HG03575 (cell line): ENCODE results near the gene EN2.

Source experiments
- ATAC-seq: cut with Tn5 transposase; IDR thresholded peaks from one replicate; pipeline ENCODE4 v1.9.1; 2021; ENCODE audit not compliant: unreplicated experiment, insufficient number of reproducible peaks, low FRiP score; ENCODE audit errors: extremely low read depth

The EN2 gene

DNA sequence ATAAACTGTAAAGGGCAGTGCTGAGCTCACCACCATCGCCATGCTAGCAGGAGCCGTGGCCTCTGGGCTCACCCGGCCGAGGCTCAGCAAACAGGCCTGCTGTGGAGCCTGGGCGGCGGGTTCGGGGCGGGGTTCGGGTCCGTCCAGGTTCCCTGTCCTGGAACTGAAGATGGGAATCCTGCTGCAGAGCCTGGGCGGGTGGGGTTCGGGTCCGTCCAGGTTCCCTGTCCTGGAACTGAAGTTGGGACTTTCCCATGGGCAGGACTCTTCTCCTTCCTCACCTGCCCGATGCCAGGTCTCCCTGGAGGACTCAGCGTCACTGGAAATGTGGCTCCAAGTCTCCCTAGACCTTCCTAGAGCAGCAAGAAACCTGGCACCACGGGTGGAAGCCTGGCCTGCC is 36.6 kb downstream of the EN2 start:
- no peak for ATAC-seq

DNA sequence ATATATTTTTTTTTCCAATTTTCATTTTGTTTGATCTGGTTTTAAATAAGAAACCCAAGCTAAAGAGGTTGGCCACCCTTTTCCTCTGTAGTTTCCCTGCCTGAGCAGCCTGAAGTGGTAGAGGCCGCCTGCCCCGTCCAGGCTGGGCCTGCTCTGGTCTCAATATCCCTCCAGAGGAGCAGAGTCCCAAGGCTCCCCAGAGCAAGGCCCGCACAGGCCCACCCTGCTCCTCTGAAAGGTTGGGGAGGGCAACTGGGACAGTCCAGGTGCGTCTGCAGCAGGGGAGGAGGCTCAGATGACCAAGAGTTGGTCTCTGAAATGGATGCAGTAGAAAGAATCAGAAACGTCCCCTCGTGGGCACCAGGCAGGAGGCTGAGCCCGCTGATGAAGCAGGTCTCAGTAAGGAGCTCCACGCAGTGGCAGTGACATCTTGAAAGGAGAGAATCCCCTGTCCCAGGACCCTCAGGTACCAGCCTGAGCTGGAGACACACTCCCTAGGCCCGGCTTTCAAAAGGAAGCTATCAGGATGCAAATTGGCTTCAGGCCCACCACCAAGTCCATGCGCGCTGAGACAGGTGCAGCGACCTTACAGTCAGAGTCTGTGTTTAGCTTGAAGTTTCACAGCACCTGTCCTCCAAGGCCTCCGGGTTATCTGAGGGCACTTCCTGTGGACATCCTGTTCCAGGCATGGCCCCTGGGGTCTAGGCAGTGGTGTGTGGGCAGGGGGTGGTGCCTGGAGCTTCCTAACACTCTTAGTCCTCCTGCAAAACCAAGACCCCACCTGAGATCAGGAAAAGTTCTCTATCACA is 37.7 kb downstream of the EN2 start:
- no peak for ATAC-seq

DNA sequence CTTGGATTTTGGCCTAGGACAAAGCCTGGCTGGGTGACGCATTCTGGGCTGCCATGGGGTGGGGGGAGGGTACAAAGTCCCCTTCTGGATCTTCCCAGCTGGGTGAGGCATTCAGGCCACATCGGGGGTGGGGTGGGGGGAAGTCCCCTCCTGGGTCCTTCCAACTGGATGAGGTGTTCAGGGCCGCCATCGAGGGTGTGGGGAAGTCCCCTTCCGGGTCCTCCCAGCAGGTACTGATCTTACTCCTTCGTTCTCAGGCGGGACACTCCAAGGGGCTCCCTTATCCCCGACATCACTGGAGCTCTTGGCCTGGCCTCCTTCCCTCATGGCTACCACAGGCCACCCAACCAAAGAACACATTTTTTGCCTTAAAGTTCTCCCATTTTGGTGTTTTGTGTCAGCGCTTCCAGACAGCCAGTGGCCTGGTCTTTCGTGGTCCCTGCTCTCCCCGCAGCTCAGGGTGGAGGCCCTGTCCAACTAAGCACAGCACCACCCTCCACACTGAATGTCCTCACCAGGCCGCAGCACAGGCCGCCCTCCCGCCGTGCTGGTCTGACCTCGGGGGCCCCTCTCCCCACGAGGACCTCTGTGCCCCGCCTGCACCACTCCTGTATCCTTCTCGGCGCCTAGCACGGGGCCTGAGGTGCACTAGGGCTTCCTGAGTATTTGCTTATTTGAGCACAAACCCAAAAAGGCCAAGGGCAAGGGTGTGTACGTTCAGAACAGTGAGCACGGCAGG is 38.5 kb downstream of the EN2 start:
- no peak for ATAC-seq

DNA sequence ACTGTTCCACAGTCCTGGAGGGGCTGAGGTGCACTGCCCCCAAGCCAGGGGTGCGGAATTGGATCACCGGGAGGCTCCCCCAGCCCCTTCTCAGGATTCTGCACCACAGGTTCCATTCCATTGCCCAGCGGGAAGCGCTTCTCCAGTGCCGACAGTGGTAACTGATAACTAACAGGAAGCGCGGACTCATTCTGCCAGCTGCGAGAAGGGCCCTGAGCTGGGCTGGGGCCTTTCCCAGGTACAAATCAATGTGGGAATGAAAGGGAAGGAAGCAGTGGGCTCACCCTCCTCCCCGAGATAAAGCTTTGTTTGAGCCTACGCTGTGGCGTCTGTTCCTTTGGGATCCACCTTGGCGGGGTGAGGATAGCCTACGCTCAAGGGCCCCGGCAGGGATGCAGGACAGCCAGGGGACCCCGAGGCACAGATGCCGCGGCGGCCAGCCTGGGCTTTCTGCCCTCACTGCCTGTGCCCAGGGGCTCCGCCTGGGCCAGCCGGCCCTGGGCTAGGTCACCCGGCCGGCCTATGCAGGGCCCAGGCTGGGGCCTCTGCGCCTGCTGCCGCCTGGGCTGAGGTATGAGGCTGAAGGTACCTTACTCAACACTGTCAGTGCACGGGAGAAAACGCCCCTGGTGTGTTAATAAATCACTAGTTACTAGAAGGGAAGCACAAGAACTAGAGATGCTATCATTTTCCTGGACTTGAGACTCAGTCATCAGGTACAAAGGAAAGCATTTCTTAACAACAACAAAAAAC is 39.4 kb downstream of the EN2 start:
- ATAC-seq = no peak

DNA sequence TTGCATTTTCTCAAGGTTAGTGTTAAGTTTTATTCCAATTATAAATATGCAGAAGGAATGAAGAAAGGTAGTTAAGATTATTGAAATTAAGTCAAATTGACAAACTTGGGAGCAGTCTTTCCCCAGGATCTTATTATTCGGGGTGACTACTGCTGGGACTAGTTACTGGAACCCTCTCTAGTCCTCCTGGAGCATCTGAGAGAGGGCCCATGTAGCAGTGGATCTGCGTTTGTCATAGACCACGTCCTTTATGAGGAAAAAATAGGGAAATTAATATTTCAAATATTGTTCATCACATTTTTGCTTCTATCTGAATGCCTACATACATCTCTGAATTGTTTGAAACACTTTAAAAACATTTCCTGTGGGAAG is 47.5 kb downstream of the EN2 start:
- ATAC-seq = no peak

DNA sequence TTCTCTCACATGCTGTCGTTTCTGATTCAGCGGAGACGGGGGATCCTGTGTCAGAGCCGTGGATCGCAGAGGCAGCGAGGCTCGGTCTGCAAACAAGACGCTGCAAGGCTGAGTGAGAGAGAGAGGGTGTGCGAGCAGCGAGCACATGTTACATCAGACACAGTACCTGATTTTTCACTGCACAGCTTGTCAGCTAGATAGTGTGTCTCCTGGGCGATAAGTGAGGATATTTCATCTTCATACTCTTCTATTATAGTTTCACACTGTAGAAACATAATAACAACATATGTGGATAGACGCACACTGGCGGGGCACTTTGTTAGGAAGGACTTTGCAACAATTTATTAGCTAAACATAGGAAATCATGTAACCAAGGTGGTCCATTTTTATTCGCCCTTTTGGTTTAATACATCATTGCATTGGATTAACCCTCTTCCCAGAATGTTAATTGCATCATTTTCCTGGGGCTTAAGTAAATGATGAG is 49.0 kb downstream of the EN2 start:
- ATAC-seq = no peak

DNA sequence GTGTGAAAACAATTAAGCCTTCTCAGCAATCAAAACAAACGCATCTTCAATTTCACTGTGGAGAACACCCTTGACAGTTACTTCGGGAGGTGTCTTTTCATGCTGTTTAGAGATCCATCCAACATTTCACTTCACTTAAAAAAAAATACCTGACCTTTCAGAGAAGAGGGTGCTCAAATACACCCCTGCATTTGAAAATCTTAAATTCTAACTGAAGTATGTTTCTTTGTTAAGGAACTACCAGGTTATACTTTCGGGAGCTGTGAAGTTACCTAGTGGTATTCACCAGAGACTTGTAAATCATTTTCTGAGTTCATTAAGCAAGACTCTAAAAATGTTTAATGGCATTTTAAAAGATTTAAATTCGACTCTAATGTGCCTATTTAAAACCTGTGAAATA is 49.6 kb downstream of the EN2 start:
- no peak for ATAC-seq

DNA sequence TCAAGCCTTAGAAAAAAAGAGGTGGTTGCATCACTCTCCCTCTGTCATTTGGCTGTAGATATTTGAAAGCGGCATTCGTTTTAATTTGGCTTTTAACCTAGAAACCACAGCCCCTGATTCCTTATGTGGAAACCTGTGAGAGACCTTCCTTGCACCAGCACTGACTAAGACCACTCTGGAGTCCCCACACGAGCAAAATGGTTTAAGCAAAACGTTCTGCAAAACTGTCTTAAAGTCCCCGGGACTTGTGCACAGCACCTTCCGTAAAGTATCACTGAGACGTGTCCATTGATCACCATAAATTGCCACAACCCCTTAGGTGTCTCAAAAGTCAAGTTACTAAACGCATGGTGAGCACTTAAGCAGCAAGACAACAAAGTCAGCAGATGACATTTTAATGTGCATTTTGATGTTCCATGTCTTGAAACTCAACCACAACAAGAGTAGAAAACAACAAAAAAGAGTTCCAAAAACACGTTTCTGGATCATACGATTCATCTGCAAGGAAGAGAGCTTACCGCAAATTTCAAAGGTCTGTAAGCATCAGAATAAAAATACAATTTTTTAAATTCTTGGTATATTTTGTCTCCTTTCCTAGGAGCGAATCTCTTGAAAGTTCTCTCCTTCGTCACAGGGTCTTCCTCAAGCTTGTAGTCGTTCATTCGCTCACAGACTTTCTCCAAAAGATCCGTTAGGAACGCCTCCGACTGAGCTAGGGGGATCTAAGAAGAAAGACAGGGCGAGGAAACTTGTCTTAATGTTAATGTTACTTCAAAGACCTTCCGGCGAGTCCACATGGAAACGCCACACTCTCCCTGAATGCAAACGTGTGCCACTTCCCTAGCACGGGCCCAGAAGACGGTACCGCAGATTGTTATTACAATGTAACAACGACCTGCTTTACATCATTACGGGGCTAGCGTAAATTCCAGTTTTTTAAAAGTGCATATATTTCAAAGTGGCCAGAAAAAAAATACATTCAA is 50.7 kb downstream of the EN2 start:
- ATAC-seq = no peak

DNA sequence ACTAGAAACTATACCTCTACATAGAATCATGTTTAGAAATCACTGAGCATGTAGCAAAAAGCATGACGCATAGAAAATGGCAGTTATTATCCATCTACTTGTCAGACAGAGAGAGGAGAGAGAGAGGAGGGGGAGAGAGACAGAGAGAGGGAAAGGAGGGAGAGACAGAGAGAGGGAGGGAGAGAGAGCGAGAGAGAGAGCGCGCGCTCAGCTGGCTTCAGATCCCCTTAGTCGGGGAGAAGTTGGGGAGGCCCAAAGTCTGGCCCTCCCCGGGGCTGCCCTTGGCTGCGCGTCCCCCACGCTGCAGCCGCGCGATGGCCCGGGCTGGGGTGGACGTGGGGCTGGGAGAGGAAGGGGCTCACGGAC is 51.4 kb downstream of the EN2 start:
- ATAC-seq = no peak

DNA sequence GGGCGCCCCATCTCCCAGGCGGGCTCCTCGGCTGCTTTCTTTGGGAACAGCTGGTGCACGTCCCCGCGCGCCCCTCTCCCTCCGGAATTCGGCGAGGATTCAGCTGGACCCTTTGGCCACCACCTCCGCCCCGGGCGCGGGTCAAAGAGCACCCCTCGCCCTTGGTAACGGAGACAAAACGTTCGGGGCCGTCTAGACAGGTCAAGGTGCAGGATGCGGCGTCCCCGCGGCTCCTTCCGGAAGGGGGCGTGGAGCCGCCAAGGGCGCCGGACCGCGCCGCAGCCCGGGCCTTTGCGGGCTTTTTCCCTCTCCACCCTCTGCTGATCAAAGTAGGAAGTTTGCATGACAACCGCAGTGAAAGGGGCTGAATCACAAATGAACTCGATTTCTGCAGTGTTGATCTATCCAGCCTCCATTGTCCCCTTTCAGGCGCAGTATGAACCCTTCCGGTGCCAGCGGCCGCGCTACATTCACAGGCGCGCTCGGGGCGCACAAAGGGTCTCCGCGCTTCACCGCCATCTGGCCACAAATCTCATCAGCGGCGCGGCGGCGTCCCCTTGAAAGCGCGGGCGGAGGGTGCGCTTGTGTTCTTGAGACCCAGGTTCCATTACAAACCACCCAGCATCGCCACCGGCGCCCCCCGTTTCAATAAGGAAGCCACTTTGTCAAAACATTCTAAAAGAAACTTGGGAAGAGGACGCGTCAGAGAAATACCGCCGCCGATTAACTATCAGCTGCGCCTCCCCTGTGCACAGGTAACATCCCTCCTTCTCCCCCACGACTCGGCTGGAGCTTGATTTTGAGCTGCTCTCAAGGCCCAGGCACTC is 52.0 kb downstream of the EN2 start:
- no peak for ATAC-seq

DNA sequence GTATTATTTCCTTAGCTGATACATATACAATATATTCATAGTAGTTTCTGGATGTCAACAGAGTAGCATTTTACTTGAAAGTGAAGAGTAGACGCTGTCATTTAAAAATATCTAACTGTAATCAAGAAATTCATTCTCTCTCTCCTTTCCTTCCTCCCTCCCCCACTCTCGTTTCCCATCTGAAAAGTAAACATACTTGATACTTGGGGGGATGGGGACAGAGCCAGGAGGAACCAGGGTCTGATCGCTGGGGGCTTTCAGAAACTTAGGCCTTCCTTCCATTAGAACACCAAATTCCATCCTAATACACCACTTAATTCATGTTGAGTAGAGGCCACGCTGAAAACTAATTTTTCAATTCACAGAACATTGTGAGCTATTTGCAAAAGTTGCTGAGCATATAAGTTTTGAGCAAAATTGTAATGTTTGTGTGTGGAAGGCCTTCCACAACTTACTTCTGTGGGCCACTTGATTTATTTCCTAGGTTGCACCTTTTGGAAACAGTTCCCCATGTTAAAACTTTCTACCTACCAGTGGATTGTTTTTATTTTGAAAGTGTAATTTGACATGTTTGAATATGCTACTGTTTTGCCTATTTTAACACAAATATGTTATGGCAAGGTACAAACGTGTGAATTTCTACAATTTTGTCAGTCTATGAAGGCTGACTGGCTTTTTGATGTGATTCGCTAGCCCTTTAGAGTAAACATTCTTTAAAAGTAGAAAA is 53.2 kb downstream of the EN2 start:
- ATAC-seq = no peak

DNA sequence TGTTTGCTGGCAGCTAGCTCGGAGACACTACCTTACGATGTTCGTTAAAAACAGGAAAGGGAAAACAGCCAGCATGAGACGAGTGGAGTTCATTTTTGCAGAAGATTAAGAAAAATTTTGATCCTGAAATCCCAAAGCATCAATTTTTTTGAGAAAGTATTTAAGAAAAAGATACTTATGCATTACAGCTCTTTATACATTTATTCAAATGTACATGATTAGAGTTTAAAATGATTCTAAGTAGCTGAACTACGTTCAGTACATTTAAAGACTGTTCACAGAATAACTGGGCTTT is 53.7 kb downstream of the EN2 start:
- no peak for ATAC-seq

DNA sequence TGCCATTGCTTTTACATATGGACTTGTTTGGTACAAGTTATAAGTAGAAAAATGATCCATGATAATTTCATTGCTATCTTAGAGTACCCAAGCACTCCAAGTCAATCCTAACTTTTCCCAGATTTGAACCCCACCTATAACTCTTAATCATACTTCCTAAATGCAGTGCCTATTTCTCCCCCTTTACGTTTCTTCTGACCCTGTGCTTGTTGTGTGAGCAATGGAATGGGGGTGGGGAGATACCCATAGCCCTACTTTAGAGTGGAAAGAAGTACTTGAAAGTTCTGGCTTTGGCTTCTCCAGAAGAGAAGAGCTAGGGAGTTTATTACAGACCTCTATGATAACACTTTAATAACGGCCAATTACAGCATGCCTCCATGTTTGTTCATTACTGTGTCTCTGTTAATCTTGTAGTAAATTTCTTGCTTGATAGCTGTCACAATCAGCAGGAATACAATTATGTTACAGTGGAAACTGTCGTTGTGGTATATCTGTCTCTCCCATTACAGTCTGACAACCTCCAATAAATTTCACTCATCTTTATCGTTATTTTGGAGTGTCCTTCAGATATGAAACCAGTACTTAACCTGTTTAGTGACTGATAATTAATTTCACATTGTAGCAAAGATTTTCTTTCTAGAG is 54.4 kb downstream of the EN2 start:
- no peak for ATAC-seq

DNA sequence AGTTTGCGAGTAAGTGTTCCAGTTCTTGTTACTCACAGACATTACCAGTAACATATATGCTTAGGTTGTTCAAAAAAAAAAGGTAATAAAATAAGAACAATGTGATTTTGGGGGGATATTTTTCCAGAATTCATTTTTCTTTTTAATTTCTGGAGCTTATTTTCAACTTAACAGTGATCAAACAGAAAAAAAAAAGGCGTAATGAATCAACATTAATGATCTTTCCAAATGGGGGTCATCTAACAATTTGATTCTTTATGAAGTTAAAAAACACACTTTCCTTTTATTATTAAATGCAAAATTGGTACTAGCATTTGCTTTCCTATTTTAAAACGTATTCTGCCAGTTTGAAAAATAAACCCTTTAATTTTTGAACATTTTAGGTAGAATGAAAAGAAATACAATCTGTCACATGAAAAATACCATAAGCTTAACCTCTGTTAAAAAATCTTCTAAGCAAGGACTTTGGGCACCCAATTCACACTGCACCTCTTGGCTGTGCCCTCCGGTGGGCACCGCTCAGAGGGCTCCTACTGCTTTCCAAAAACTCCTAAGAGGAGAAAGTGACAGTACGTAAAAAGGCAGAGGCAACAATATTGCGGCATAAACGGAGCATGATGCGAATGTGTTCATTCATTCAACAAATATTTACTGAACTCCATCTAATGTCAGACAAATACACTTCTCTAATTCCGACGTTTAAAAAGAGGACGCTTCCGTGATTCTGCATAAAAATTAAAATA is 55.8 kb downstream of the EN2 start:
- no peak for ATAC-seq

DNA sequence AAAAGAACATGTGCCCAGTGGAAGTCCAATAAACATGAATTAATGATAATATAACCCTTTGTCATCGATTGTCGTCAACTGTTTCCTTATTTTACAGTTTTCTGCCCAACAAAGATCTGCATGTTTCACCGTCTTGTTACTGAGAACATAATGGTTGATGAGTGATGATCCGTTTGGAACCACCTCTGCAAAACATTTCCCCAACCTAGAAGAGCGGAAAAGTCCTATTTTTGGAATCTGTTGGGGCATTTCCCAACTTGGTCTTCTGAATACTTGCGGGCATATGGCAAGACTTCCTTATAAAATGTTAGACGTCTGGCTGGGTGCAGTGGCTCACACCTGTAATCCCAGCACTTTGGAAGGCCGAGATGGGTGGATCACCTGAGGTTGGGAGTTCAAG is 56.4 kb downstream of the EN2 start:
- no peak for ATAC-seq
